K562 (cell line): ENCODE measurements around the gene PPP1CA. TPM values are rescaled to one million over a fixed set of nuclear protein-coding genes. Genes with fewer than 3 reads are reported as not detected.

Source experiments
- ATAC-seq: fragments of 200-7000 bp; cut with Tn5 transposase; 3 replicates; pipeline ENCODE4 v1.9.1; 2020; ENCODE audit warnings: moderate library complexity
- BruUV-seq: library from RNA; stranded (reverse); fragments of 400-500 nt; replicated peaks from 2 replicates; lab custom pipeline; 2021; lab: Mats Ljungman, UMichigan
- CTCF ChIA-PET: fragments of 300-600 bp; formaldehyde crosslinking; extraction: SDS; loops from one replicate; lab custom pipeline; 2021; ENCODE audit warnings: low intra/inter-chr PET ratio; lab: Yijun Ruan, JAX
- POLR2A ChIA-PET: fragments of 300-600, 350-650 bp; sonication (Branson Sonifier 250); formaldehyde crosslinking; extraction: SDS; loops from one replicate; lab custom pipeline; 2021; ENCODE audit warnings: antibody characterized with exemption, inconsistent platforms; lab: Yijun Ruan, JAX
- DNase-seq, 4 experiments: peaks; one replicate each; pipeline versions ENCODE4 v3.0.0 to v3.0.0-alpha.2; 2011 to 2018; ENCODE audit warnings: low spot score in 3 of 4, mixed read lengths in 3 of 4; ENCODE audit errors: extremely low read depth in 1 of 4
- FAIRE-seq: peaks from 2 replicates; lab custom pipeline; 2011; peaks lifted over from hg19 to GRCh38; lab: Jason Lieb, UNC
- H2AFZ ChIP-seq: 2 replicates; pipeline ENCODE4 v1.6.0; 2011; ENCODE audit warnings: low read depth, low read length, control low read depth, inconsistent platforms
- H3K27ac ChIP-seq: fragments of 200-600 bp; 3 replicates; pipeline ENCODE4 v1.8.0; 2011; ENCODE audit warnings: low read depth, mild to moderate bottlenecking, control low read depth, inconsistent platforms, low read length, moderate library complexity, mixed read lengths; ENCODE audit errors: extremely low read depth
- H3K27me3 ChIP-seq, 2 experiments: fragments of 300-600 bp in 1 of 2; 2 replicates in 1 of 2; 3 replicates in 1 of 2; pipeline versions ENCODE4 v1.6.0 to v1.8.0; 2011; ENCODE audit warnings: inconsistent platforms in 2 of 2, low read length in 2 of 2, mild to moderate bottlenecking in 1 of 2, mixed read lengths in 1 of 2, moderate library complexity in 1 of 2; ENCODE audit not compliant: control insufficient read depth in 2 of 2, insufficient read depth in 2 of 2
- H3K36me3 ChIP-seq: fragments of 300-600 bp; 3 replicates; pipeline ENCODE4 v1.8.0; 2011; ENCODE audit warnings: mild to moderate bottlenecking, low read length, inconsistent platforms; ENCODE audit not compliant: control insufficient read depth, insufficient read depth
- H3K4me1 ChIP-seq, 2 experiments: fragments of 200-600 bp in 1 of 2; replicated peaks in 1 of 2; 2 replicates in 1 of 2; 3 replicates in 1 of 2; pipeline versions ENCODE4 v1.5.1 to v1.8.0; 2011; ENCODE audit warnings: inconsistent platforms in 2 of 2, low read length in 2 of 2, mild to moderate bottlenecking in 1 of 2, mixed read lengths in 1 of 2, moderate library complexity in 1 of 2; ENCODE audit not compliant: control insufficient read depth in 2 of 2, insufficient read depth in 2 of 2
- H3K4me2 ChIP-seq: 2 replicates; pipeline ENCODE4 v1.6.1; 2011; ENCODE audit warnings: low read length, control low read depth, inconsistent platforms, mixed read lengths; ENCODE audit not compliant: insufficient read depth
- H3K4me3 ChIP-seq: fragments of 200-600 bp; sonication (generic), shearing (Covaris generic); 2 replicates; pipeline ENCODE4 v1.5.1; 2016; ENCODE audit warnings: control low read depth, inconsistent platforms
- H3K79me2 ChIP-seq: fragments of 200-600 bp; 3 replicates; pipeline ENCODE4 v1.8.0; 2011; ENCODE audit warnings: low read length, inconsistent platforms; ENCODE audit not compliant: control insufficient read depth, insufficient read depth
- H3K9ac ChIP-seq, 2 experiments: 2 replicates each; pipeline versions ENCODE4 v1.6.0 to v1.6.1; 2011; ENCODE audit warnings: low read depth in 2 of 2, low read length in 2 of 2, control low read depth in 1 of 2, inconsistent platforms in 1 of 2, mild to moderate bottlenecking in 1 of 2, mixed read lengths in 1 of 2; ENCODE audit not compliant: insufficient read depth in 1 of 2
- H3K9me1 ChIP-seq: one replicate; pipeline ENCODE4 v1.6.0; 2011; ENCODE audit warnings: inconsistent platforms, mild to moderate bottlenecking, low read length, moderate library complexity; ENCODE audit not compliant: control insufficient read depth, insufficient read depth
- H3K9me3 ChIP-seq: replicated peaks from 2 replicates; pipeline ENCODE4 v1.5.1; 2011; ENCODE audit warnings: low read depth, low read length, inconsistent platforms; ENCODE audit not compliant: control insufficient read depth, insufficient read depth
- H4K20me1 ChIP-seq: replicated peaks from 2 replicates; pipeline ENCODE4 v1.6.1; 2011; ENCODE audit warnings: low read length, inconsistent platforms, mixed read lengths; ENCODE audit not compliant: control insufficient read depth, insufficient read depth
- ATF2 ChIP-seq: sonication (generic); formaldehyde crosslinking; IDR thresholded peaks from 2 replicates; pipeline ENCODE4 v1.8.1; 2022; ENCODE audit warnings: missing genetic modification reagents
- E2F6 ChIP-seq, 2 experiments: IDR thresholded peaks; 2 replicates each; pipeline ENCODE4 v1.6.1; 2011; ENCODE audit warnings: borderline replicate concordance in 1 of 2, control low read depth in 1 of 2, low read depth in 1 of 2, low read length in 1 of 2, mild to moderate bottlenecking in 1 of 2, mixed read lengths in 1 of 2, moderate library complexity in 1 of 2; ENCODE audit not compliant: insufficient read depth in 1 of 2, insufficient read length in 1 of 2, poor library complexity in 1 of 2, severe bottlenecking in 1 of 2; ENCODE audit errors: extremely low read depth in 1 of 2
- ELF1 ChIP-seq: fragments of 200-800 bp; sonication (Bioruptor generic); IDR thresholded peaks from 2 replicates; pipeline ENCODE4 v1.6.1; 2016; ENCODE audit warnings: missing genetic modification characterization, missing compliant biosample characterization
- GATAD2A ChIP-seq: fragments of 450-650 bp; IDR thresholded peaks from 2 replicates; pipeline ENCODE4 v1.6.1; 2017
- HOMEZ ChIP-seq: fragments of 250-450 bp; sonication (Bioruptor Pico); IDR thresholded peaks from 2 replicates; pipeline ENCODE4 v1.4.0; 2020; ENCODE audit warnings: mild to moderate bottlenecking, moderate library complexity
- POLR2AphosphoS5 ChIP-seq: IDR thresholded peaks from 2 replicates; pipeline ENCODE4 v1.6.1; 2011; ENCODE audit warnings: mild to moderate bottlenecking, low read depth, low read length, moderate library complexity; ENCODE audit not compliant: control insufficient read depth, insufficient read depth
- SETDB1 ChIP-seq: IDR thresholded peaks from one replicate; pipeline ENCODE4 v1.6.1; 2012; ENCODE audit warnings: low read length, control low read depth, inconsistent platforms
- UBTF ChIP-seq, 2 experiments: IDR thresholded peaks; 2 replicates each; pipeline ENCODE4 v1.6.1; 2012; ENCODE audit warnings: improper control_type of control experiment in 2 of 2, low read depth in 2 of 2, low read length in 2 of 2, borderline replicate concordance in 1 of 2
- ZNF121 ChIP-seq: sonication (generic); formaldehyde crosslinking; conservative IDR thresholded peaks from 2 replicates; pipeline ENCODE4 v1.8.0; 2022; ENCODE audit warnings: missing genetic modification reagents
- ZNF408 ChIP-seq: fragments of 250-450 bp; sonication (Bioruptor Pico); IDR thresholded peaks from 2 replicates; pipeline ENCODE4 v1.4.0; 2020; ENCODE audit warnings: low read depth, mild to moderate bottlenecking, moderate library complexity
- ZNF644 ChIP-seq: fragments of 200-800 bp; sonication (Bioruptor generic); IDR thresholded peaks from 2 replicates; pipeline ENCODE4 v1.6.1; 2016; ENCODE audit warnings: low read depth, missing genetic modification characterization, missing compliant biosample characterization
- ZNF740 ChIP-seq, 3 experiments: fragments of 200-800 bp in 1 of 3; sonication (Bioruptor generic) in 1 of 3; sonication (generic) in 1 of 3; formaldehyde crosslinking in 1 of 3; IDR thresholded peaks; 2 replicates each; pipeline versions ENCODE4 v1.6.1 to v1.8.0; 2016 to 2022; ENCODE audit warnings: mild to moderate bottlenecking in 2 of 3, missing compliant biosample characterization in 2 of 3, missing genetic modification characterization in 2 of 3, missing genetic modification reagents in 1 of 3
- WGBS: fragments of 100-300 bp; shearing (Covaris generic); methylation state at CpG from one replicate; pipeline ENCODE4 v1.1.6; 2016; ENCODE audit warnings: low coverage, mixed read lengths; ENCODE audit not compliant: insufficient coverage; ENCODE audit errors: missing lambda C conversion rate; 5-methylcytosine and 5-hydroxymethylcytosine counted together
- in situ Hi-C: fragments of 300-500 bp; cut with MboI; formaldehyde crosslinking; loops from 4 replicates; pipeline ENCODE4 v1.15.0; 2018; ENCODE audit warnings: inconsistent platforms, mixed read lengths
- intact Hi-C: fragments of 100-400 bp; cut with micrococcal nuclease; formaldehyde crosslinking; loops from 2 replicates; pipeline ENCODE4 v1.14.2; 2022
- polyA plus RNA-seq, 8 experiments: library from polyadenylated mRNA; depleted of rRNA in 4 of 8; stranded (reverse) in 5 of 8; unstranded in 3 of 8; fragments of >200 nt; fragmentation: Nextera tagmentation in 2 of 8; fragmentation: Illumina TruSeq in 1 of 8; extraction: Ambion mirVana in 2 of 8; extraction: Trizol in 1 of 8; gene quantifications; 2 replicates each; pipeline versions ENCODE4 v1.2.1 to v1.2.3, GENCODE V29; 2011 to 2014; ENCODE audit warnings: inconsistent platforms in 1 of 8, missing spikeins in 1 of 8
- total RNA-seq, 7 experiments: library from RNA; depleted of rRNA in 6 of 7; stranded (reverse); fragments of >200 nt in 6 of 7; fragmentation: Illumina TruSeq in 2 of 7; extraction: Trizol in 2 of 7; gene quantifications; 2 replicates each; pipeline versions ENCODE4 v1.2.1 to v1.2.3, GENCODE V29; 2011 to 2021; ENCODE audit warnings: low replicate concordance in 1 of 7

The PPP1CA gene
- total and polyA plus RNA-seq, 9 of the 15 experiments (the other 6 are each of a cell fraction or from before 2014, with no cell fraction given): 18.2 to 242 (median 188) TPM

- peaks cover 3% of the 10 kb centered on the region for H3K9me1 ChIP-seq
- ATAC-seq (peak; percentile 14), DNase-seq (peak in 1 of 4 experiments; percentile 36), FAIRE-seq (peak; percentile 44)
- peak overlapping the region; percentile 73 for H3K4me3 ChIP-seq
- WGBS: 8% methylated on average over 25 of the region's 31 CpGs
- H3K4me2 ChIP-seq: peak overlapping the region; percentile 91
- H3K27ac ChIP-seq: peak overlapping the region; percentile 82
- no peaks in the 10 kb centered on the region for H3K9me3 ChIP-seq
- peaks cover 25% of the 10 kb centered on the region for H3K79me2 ChIP-seq
- POLR2A ChIA-PET: interaction anchor here (0.9 to 2.4 kb wide), 4 partner anchors 9 to 30 kb away, joined by 3 to 14 read pairs (median 8); partner anchors contain the start of gene PPP1CA
- peak overlapping the region; percentile 90 for H2AFZ ChIP-seq
- H3K9ac ChIP-seq: peak overlapping the region; percentile 82 to 100
- peaks cover 6 to 67% of the 10 kb centered on the region in 2 experiments; a peak in 4 of 5 replicates for H3K4me1 ChIP-seq
- H3K27me3 ChIP-seq: no peaks in the 10 kb centered on the region
- intact Hi-C loops (no loop called here), in situ Hi-C loops (no loop called here)
- CTCF ChIA-PET: no interaction called here
- TSS peak; percentile 63 for BruUV-seq
- H4K20me1 ChIP-seq: no peaks in the 10 kb centered on the region; the same call in 1 of the 2 replicates
- H3K36me3 ChIP-seq: peaks cover 36% of the 10 kb centered on the region; the same call in 2 of the 3 replicates
- TF ChIP-seq UBTF (IDR thresholded peaks at IDR 0.05; ENCODE audit: borderline replicate concordance in 1 of 2, low read depth in 2 of 2, low read length in 2 of 2): peak in 1 of 2 experiments; percentile 30; a peak in 1 of 4 replicates
- no peak for TF ChIP-seq POLR2AphosphoS5
- no peak for TF ChIP-seq ZNF644 (tag)
- no peak for TF ChIP-seq GATAD2A
- TF ChIP-seq SETDB1: no peak
- no peak for TF ChIP-seq ZNF121 (CRISPR knock-in tag)
- TF ChIP-seq ELF1: no peak
- TF ChIP-seq ZNF408 (CRISPR knock-in tag): no peak
- TF ChIP-seq E2F6 (IDR thresholded peaks at IDR 0.05; ENCODE audit: borderline replicate concordance in 1 of 2, extremely low read depth in 1 of 2, insufficient read depth in 1 of 2, insufficient read length in 1 of 2, low read depth in 1 of 2, low read length in 1 of 2, poor library complexity in 1 of 2, severe bottlenecking in 1 of 2): peak in 1 of 2 experiments; percentile 17
- TF ChIP-seq ATF2 (CRISPR knock-in tag): 0 out of 2 replicates have a peak, but pooled peaks have one; percentile 5
- TF ChIP-seq ZNF740 (CRISPR knock-in tag; IDR thresholded peaks at IDR 0.05): no peak
- TF ChIP-seq ZNF740 (tag; IDR thresholded peaks at IDR 0.05): no peak
- TF ChIP-seq HOMEZ (CRISPR knock-in tag): no peak
Measured at GRCh38 chr11:67392183-67392715, 9.4 kb downstream of the PPP1CA start.
